OCI-LY1 (cell line): ENCODE data around the gene C22orf15.

Experiments
- CTCF ChIP-seq: fragments of 200-600 bp; sonication (generic), shearing (Covaris generic); IDR thresholded peaks from 2 replicates; pipeline ENCODE4 v1.5.1; 2017; ENCODE audit warnings: mild to moderate bottlenecking, antibody characterized with exemption, low read length, moderate library complexity, mixed read lengths
- EZH2 ChIP-seq: fragments of 200-600 bp; sonication (generic), shearing (Covaris generic); IDR thresholded peaks from 2 replicates; pipeline ENCODE4 v1.8.0; 2017; ENCODE audit warnings: borderline replicate concordance, mixed run types, mild to moderate bottlenecking, antibody characterized with exemption, low read length, moderate library complexity, mixed read lengths

- no peak for TF ChIP-seq CTCF
- no peak for TF ChIP-seq EZH2
Measured at GRCh38 chr22:23767303-23767672, 4.5 kb downstream of the C22orf15 start.
